Fibroblast of upper back skin (primary cell): Measurements from ENCODE around the gene HCN2.

Source experiments
- DNase-seq: peaks from one replicate; pipeline ENCODE4 v3.0.0-alpha.2; 2013

Gene HCN2

GRCh38 chr19:660793-661426, 71.2 kb downstream of the HCN2 start:
- DNase-seq, result no peak

GRCh38 chr19:661427-662196, 71.9 kb downstream of the HCN2 start:
- DNase-seq, result no peak

- peak; percentile 27 for DNase-seq
These were observed 72.7 kb downstream of the HCN2 start for GRCh38 chr19:662207-662961.

GRCh38 chr19:662962-663681, 73.4 kb downstream of the HCN2 start, which contains the start of gene RNF126:
Gene RNF126 (minus strand): TSS chr19:663214. CDS start chr19:663121, 93 bp downstream.
- peak; percentile 91 for DNase-seq

GRCh38 chr19:663682-664117, 74.0 kb downstream of the HCN2 start:
- DNase-seq, result no peak

GRCh38 chr19:664913-665443, 75.3 kb downstream of the HCN2 start:
- DNase-seq, result peak; percentile 76
